ENCODE measurements around the gene ELAVL4. TPM values are rescaled to one million over a fixed set of nuclear protein-coding genes. Genes with fewer than 3 reads are reported as not detected.

The ELAVL4 gene
- total RNA-seq, 1 experiment from 2014 or later, result not detected

DNA sequence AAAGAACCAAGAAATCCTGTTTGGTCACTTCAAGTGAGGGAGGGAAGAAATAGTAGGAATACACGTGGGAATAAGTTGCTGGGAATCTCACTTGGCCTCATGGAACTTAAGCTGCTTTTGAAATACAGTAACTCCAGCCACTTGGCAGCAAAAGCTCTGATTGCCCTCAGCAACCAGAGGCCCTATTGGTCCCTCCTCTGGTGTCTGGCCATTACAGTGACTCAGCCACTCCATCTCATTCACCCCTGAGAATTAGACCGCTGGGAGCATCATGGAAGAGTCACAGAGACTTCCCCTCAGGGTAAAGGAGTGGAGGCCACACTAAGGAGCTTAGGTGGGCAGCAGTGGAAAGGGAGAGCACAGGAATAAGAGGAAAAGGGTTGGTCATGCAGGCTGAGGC lies 99.6 kb downstream of the ELAVL4 start:
- ATAC-seq (no peak), DNase-seq (ENCODE audit: low read depth, low spot score) (no peak)
- Histone ChIP-seq H3K27ac (ENCODE audit: low read depth, low read length) (no peak overlapping the region), H3K4me1 (ENCODE audit: control insufficient read depth in 1 of 2, insufficient read depth in 2 of 2, low read length in 2 of 2) (no peaks in the 10 kb centered on the region), H3K9me2 (ENCODE audit: insufficient read depth) (no peaks in the 10 kb centered on the region), H3K4me2 (ENCODE audit: low read length) (no peak overlapping the region), H3K9ac (ENCODE audit: low read length) (no peak overlapping the region), H3K9me3 (ENCODE audit: control insufficient read depth in 1 of 2, insufficient read depth in 1 of 2, low read depth in 1 of 2, low read length in 2 of 2) (no peaks in the 10 kb centered on the region), H3K4me3 (replicated peaks in 1 of 2; ENCODE audit: low read depth in 1 of 2, low read length in 2 of 2) (no peak overlapping the region), H2AFZ (ENCODE audit: low read depth, low read length, poor library complexity, severe bottlenecking) (no peak overlapping the region), H3K36me3 (ENCODE audit: control insufficient read depth in 1 of 2, insufficient read depth in 2 of 2, low read length in 2 of 2) (no peaks in the 10 kb centered on the region), H4K20me1 (ENCODE audit: insufficient read depth) (no peaks in the 10 kb centered on the region), H3K27me3 (ENCODE audit: insufficient read depth, low read length) (peaks cover 66% of the 10 kb centered on the region), H3K79me2 (ENCODE audit: insufficient read depth, low read length) (no peaks in the 10 kb centered on the region)
- CTCF ChIA-PET, result no interaction called here
- no peak for TF ChIP-seq CEBPB (IDR thresholded peaks at IDR 0.05; ENCODE audit: low read depth)
- TF ChIP-seq ZBTB33 (IDR thresholded peaks at IDR 0.05; ENCODE audit: extremely low read depth, insufficient replicate concordance, low read length), result no peak
- no peak for TF ChIP-seq JUND (IDR thresholded peaks at IDR 0.05)
- TF ChIP-seq ZNF274 (IDR thresholded peaks at IDR 0.05; ENCODE audit: low read depth, low read length), result no peak
- TF ChIP-seq, protein P1, sequence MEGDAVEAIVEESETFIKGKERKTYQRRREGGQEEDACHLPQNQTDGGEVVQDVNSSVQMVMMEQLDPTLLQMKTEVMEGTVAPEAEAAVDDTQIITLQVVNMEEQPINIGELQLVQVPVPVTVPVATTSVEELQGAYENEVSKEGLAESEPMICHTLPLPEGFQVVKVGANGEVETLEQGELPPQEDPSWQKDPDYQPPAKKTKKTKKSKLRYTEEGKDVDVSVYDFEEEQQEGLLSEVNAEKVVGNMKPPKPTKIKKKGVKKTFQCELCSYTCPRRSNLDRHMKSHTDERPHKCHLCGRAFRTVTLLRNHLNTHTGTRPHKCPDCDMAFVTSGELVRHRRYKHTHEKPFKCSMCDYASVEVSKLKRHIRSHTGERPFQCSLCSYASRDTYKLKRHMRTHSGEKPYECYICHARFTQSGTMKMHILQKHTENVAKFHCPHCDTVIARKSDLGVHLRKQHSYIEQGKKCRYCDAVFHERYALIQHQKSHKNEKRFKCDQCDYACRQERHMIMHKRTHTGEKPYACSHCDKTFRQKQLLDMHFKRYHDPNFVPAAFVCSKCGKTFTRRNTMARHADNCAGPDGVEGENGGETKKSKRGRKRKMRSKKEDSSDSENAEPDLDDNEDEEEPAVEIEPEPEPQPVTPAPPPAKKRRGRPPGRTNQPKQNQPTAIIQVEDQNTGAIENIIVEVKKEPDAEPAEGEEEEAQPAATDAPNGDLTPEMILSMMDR (IDR thresholded peaks at IDR 0.05 in 2 of 3, conservative IDR thresholded peaks at IDR 0.05 in 1 of 3; ENCODE audit: borderline replicate concordance in 1 of 3, insufficient read depth in 1 of 3, low read depth in 2 of 3, low read length in 2 of 3), result no peak
- TF ChIP-seq, protein P2, sequence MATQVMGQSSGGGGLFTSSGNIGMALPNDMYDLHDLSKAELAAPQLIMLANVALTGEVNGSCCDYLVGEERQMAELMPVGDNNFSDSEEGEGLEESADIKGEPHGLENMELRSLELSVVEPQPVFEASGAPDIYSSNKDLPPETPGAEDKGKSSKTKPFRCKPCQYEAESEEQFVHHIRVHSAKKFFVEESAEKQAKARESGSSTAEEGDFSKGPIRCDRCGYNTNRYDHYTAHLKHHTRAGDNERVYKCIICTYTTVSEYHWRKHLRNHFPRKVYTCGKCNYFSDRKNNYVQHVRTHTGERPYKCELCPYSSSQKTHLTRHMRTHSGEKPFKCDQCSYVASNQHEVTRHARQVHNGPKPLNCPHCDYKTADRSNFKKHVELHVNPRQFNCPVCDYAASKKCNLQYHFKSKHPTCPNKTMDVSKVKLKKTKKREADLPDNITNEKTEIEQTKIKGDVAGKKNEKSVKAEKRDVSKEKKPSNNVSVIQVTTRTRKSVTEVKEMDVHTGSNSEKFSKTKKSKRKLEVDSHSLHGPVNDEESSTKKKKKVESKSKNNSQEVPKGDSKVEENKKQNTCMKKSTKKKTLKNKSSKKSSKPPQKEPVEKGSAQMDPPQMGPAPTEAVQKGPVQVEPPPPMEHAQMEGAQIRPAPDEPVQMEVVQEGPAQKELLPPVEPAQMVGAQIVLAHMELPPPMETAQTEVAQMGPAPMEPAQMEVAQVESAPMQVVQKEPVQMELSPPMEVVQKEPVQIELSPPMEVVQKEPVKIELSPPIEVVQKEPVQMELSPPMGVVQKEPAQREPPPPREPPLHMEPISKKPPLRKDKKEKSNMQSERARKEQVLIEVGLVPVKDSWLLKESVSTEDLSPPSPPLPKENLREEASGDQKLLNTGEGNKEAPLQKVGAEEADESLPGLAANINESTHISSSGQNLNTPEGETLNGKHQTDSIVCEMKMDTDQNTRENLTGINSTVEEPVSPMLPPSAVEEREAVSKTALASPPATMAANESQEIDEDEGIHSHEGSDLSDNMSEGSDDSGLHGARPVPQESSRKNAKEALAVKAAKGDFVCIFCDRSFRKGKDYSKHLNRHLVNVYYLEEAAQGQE (IDR thresholded peaks at IDR 0.05; ENCODE audit: low read depth), result no peak
- TF ChIP-seq RAD21 (IDR thresholded peaks at IDR 0.05; ENCODE audit: low read depth), result no peak
- no peak for TF ChIP-seq EGR1 (IDR thresholded peaks at IDR 0.05; ENCODE audit: low read depth)
- no peak for TF ChIP-seq EZH2 (IDR thresholded peaks at IDR 0.05)
- no peak for TF ChIP-seq ZFX (IDR thresholded peaks at IDR 0.05)
- intact Hi-C loops (cut with micrococcal nuclease), result no loop called here
- RAD21 ChIA-PET (ENCODE audit: low non-redundant PET in 1 of 2, low total read pairs in 2 of 2, uncharacterized antibody in 2 of 2, unreplicated experiment in 2 of 2), result no interaction called here
- BruUV-seq (replicated peaks), result no TSS peak
- POLR2A ChIA-PET, result no interaction called here

All from HCT116 (cell line).